ENCODE results near the gene DGKB.

DGKB gene

DNA sequence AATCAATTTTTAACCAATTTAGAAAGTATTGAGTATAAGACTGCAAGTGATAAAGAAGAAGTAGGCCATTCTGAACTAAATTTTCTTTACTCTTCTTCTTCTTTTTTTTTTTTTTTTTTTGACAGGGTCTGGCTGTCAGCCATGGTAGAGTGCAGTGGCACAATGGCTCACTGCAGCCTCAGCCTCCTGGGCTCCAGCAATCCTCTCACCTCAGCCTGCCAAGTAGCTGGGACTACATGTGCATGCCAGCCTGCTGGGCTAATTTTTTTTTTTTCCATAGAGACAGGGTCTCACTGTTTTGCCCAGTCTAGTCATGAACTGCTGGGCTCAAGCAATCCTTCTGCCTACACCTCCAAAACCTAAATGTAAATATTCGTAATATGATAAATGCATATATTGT is 63.2 kb downstream of the DGKB start:
- H3K27me3 ChIP-seq (ENCODE audit: insufficient read depth, poor library complexity, severe bottlenecking): no peaks in the 10 kb centered on the region
- no peak overlapping the region for H3K27ac ChIP-seq (replicated peaks)
- no peak for DNase-seq (ENCODE audit: low read depth in 1 of 2, low spot score in 1 of 2)
- no peak for TF ChIP-seq REST (IDR thresholded peaks at IDR 0.05; ENCODE audit: insufficient replicate concordance, low read depth)
- no peak overlapping the region for H3K4me3 ChIP-seq (replicated peaks; ENCODE audit: insufficient read depth, low read length)

GRCh38 chr7:14837216-14837615 is 65.3 kb downstream of the DGKB start:
- no peak for TF ChIP-seq GABPA (IDR thresholded peaks at IDR 0.05; ENCODE audit: low read depth)
- no peak for TF ChIP-seq REST (IDR thresholded peaks at IDR 0.05; ENCODE audit: insufficient replicate concordance, low read depth)
- TF ChIP-seq CTCF (IDR thresholded peaks at IDR 0.05; ENCODE audit: insufficient read depth, low read length): no peak
- no peak for TF ChIP-seq POLR2AphosphoS5 (IDR thresholded peaks at IDR 0.05; ENCODE audit: low read depth)
- no peak for TF ChIP-seq SPI1 (IDR thresholded peaks at IDR 0.05; ENCODE audit: borderline replicate concordance, low read depth)
- DNase-seq (ENCODE audit: low read depth in 1 of 2, low spot score in 1 of 2): no peak

DNA sequence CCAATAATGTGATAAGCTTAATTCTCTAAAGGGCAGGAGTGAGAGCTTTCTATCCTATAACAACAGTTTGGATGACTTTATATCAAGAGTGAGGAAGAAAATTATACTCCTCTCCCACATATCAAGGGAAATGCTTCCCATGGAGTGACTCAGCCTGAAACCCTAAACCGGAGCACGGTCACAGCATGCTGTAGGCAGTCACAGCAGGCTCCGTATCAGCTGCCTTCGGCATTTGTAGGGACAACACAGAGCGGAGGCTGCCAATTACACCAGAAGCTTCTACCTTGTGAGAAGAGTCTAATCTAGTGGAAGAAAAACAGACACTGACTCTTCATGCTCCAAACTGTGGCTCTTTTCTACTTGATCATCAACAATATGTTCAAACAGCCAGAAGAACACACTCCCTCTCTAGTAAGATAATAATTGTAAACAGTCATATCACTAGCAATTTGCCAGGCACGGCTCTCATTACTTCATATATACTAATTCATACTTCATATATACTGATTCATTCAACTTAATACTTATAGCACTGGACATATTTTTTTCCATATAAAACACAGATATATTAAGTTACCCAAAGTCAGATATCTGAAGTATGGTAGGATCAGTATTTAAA is 65.9 kb downstream of the DGKB start:
- Histone ChIP-seq H3K27ac (replicated peaks) (no peak overlapping the region), H3K27me3 (ENCODE audit: insufficient read depth, poor library complexity, severe bottlenecking) (no peaks in the 10 kb centered on the region), H3K4me3 (replicated peaks; ENCODE audit: insufficient read depth, low read length) (no peak overlapping the region)
- no peak for DNase-seq (ENCODE audit: low read depth in 1 of 2, low spot score in 1 of 2)
- no peak for TF ChIP-seq REST (IDR thresholded peaks at IDR 0.05; ENCODE audit: insufficient replicate concordance, low read depth)
- no peak for TF ChIP-seq CTCF (IDR thresholded peaks at IDR 0.05; ENCODE audit: insufficient read depth, low read length)
- no peak for TF ChIP-seq GABPA (IDR thresholded peaks at IDR 0.05; ENCODE audit: low read depth)
- no peak for TF ChIP-seq SPI1 (IDR thresholded peaks at IDR 0.05; ENCODE audit: borderline replicate concordance, low read depth)
- no peak for TF ChIP-seq POLR2AphosphoS5 (IDR thresholded peaks at IDR 0.05; ENCODE audit: low read depth)

More at GRCh38 chr7:14837216-14837615, 65.3 kb downstream of the DGKB start:
- H3K27ac ChIP-seq (replicated peaks): no peak overlapping the region
- H3K4me3 ChIP-seq (replicated peaks; ENCODE audit: insufficient read depth, low read length): no peak overlapping the region
- H3K27me3 ChIP-seq (ENCODE audit: insufficient read depth, poor library complexity, severe bottlenecking): no peaks in the 10 kb centered on the region
